ENCODE data around the gene MBNL1.

MBNL1 gene

GRCh38 chr3:152319831-152320617 is 51.3 kb downstream of the MBNL1 start:
- ChIA-PET POLR2A (no interaction called here), CTCF (interaction anchor here (0.7 to 5.4 kb wide), 3 partner anchors 11 to 40 kb away, joined by 3 to 25 read pairs (median 3); no protein-coding TSS in a partner anchor)
- TF ChIP-seq CTCF (IDR thresholded peaks at IDR 0.05; ENCODE audit: control extremely low read depth, extremely low read depth, low read depth, missing control alignments), result no peak
- no peak for DNase-seq (ENCODE audit: extremely low spot score)

GRCh38 chr3:152321200-152321954 is 52.6 kb downstream of the MBNL1 start:
- ChIA-PET POLR2A (no interaction called here), CTCF (interaction anchor here (0.9 to 5.4 kb wide), 2 partner anchors 12 to 36 kb away, joined by 3 to 25 read pairs; no protein-coding TSS in a partner anchor)
- DNase-seq (ENCODE audit: extremely low spot score), result no peak
- no peak for TF ChIP-seq CTCF (IDR thresholded peaks at IDR 0.05; ENCODE audit: control extremely low read depth, extremely low read depth, low read depth, missing control alignments)

DNA sequence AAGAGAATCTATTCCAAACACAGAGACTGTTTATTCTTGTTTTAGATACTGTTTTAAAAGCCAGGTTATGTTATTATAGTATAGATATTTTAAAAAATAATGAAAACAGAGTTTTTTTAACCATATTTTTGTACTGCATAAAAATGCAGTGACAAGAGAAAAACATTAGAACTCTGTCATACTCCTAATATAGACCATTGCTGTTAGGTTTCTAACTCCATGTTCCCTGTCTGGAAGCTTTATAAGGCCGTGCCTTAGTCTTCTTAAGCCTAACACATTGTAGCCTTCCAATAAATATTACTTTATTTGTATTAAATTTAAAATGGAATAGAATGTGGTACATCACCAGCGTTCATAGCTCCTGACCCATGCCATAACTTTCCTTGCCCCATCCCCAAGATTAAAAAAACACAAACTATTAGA is 53.2 kb downstream of the MBNL1 start:
- DNase-seq (ENCODE audit: extremely low spot score), result no peak
- CTCF ChIA-PET, result interaction anchor here (0.9 kb wide), 1 partner anchor 37 kb away, joined by 3 read pairs; no protein-coding TSS in a partner anchor
- POLR2A ChIA-PET, result no interaction called here
- TF ChIP-seq CTCF (IDR thresholded peaks at IDR 0.05; ENCODE audit: control extremely low read depth, extremely low read depth, low read depth, missing control alignments), result no peak

DNA sequence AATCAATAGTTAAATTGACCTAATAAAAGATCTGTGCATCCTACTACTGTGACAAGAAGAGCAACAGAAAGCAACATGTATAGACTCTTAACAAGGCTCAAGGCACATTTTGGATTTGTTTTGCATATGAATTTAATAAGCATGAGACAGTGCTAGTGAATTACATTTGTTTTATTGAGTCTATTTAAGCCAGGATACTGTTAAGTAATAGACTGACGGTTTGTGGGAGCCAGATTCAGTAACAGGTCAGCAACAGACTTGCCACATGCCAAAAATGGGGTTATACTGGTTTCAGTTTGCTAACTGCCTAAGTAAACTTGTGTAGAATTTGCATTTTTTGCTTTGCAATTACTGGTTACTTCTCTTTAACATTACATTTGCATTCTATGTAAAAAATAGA is 54.0 kb downstream of the MBNL1 start:
- TF ChIP-seq CTCF (IDR thresholded peaks at IDR 0.05; ENCODE audit: control extremely low read depth, extremely low read depth, low read depth, missing control alignments), result no peak
- DNase-seq (ENCODE audit: extremely low spot score), result no peak
- CTCF ChIA-PET, result interaction anchor here (0.9 kb wide), 1 partner anchor 38 kb away, joined by 3 read pairs; no protein-coding TSS in a partner anchor
- POLR2A ChIA-PET, result no interaction called here

DNA sequence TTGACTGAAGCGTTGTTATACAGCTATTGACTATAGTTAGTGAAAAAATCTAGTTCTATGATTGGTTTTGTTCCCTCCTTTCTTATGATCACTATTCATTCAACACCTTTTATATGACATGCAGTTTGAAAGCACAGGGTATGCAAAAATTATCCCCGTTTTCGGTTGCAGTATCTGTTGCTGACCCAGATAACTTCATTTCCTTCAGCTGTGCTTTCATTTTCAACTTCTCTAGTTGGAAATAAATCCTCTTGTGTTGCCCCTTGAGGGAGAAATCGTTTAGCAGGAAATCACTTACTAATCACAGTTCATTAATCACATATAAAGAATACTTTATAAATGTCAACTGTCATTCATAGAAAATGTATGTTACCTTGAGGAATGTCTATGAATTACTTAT is 55.1 kb downstream of the MBNL1 start:
- DNase-seq (ENCODE audit: extremely low spot score), result peak; percentile 24
- TF ChIP-seq CTCF (IDR thresholded peaks at IDR 0.05; ENCODE audit: control extremely low read depth, extremely low read depth, low read depth, missing control alignments), result no peak
- CTCF ChIA-PET, result interaction anchor here (1.0 to 1.3 kb wide), 4 partner anchors 10 to 140 kb away, joined by 3 to 4 read pairs (median 4); no protein-coding TSS in a partner anchor
- POLR2A ChIA-PET, result no interaction called here

DNA sequence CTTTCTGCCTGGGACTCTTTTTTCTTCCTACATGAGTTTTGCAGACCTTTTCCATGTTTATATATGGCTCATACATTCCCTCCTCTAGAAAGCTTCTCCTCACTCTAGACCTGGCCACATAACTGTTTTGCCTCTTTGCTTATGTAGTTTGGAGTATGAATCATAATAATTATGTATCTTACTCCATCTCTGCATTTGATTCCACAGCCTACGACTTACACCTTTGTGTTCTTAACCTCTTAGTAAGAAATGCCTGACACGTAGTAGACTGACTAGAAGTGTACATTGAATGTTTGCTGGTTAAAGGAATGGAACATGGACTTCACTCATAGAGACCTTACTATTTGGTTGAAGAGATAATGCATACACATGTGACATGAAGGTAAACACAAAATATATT is 56.4 kb downstream of the MBNL1 start:
- TF ChIP-seq CTCF (IDR thresholded peaks at IDR 0.05; ENCODE audit: control extremely low read depth, extremely low read depth, low read depth, missing control alignments), result no peak
- POLR2A ChIA-PET, result no interaction called here
- no peak for DNase-seq (ENCODE audit: extremely low spot score)
- CTCF ChIA-PET, result no interaction called here
